SH-SY5Y (cell line): ENCODE results near the gene RBM18.

Experiments
- GATA2 ChIP-seq: IDR thresholded peaks from 2 replicates; pipeline ENCODE4 v1.6.1; 2011; ENCODE audit warnings: mild to moderate bottlenecking, low read depth, low read length
- GATA3 ChIP-seq: IDR thresholded peaks from 2 replicates; pipeline ENCODE4 v1.6.1; 2011; ENCODE audit warnings: low read depth, mild to moderate bottlenecking, low read length, moderate library complexity

The RBM18 gene

GRCh38 chr9:122234022-122234748 lies 30.5 kb downstream of the RBM18 start:
- no peak for TF ChIP-seq GATA2
- no peak for TF ChIP-seq GATA3

DNA sequence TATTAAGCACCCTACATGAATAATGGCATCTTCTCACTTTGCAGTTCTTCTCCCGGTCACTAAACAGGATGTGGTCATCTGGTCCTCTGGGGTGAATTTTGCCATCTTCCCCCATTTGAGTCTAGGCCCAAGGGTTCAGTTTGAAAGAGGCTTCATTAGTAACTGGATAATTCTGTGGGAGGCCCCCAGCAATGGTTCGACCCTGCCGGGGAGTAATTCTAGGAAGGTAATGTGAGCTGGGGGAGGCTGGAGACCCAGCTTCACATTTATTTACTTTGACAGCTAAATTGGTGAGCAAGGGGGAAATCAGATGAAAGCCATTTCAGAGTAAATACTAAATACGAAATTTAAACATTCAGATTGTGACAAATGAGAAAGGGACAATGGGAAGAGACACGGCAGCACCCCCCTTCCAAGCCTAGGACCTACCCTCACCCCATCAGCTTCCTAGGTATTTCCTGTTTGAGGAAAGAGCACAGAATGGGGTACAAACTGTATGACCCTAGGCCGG lies 31.8 kb downstream of the RBM18 start:
- no peak for TF ChIP-seq GATA3
- no peak for TF ChIP-seq GATA2

DNA sequence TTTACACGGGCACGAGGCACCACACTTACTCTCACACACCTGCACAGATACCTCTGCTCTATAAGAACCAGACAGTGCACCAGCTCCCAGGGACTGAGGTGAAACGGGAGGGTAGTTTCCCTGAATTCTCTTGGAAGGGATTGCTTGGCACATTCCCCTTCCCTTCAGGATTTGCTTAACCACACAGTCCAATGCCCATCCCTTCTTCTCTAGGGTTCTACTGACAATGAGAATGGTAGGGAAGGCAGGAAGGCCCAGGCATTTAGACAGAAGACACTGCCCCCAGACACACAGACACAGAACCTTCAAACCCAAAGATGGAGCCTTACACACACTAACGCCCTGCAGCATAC lies 35.2 kb downstream of the RBM18 start:
- TF ChIP-seq GATA3: no peak
- no peak for TF ChIP-seq GATA2

DNA sequence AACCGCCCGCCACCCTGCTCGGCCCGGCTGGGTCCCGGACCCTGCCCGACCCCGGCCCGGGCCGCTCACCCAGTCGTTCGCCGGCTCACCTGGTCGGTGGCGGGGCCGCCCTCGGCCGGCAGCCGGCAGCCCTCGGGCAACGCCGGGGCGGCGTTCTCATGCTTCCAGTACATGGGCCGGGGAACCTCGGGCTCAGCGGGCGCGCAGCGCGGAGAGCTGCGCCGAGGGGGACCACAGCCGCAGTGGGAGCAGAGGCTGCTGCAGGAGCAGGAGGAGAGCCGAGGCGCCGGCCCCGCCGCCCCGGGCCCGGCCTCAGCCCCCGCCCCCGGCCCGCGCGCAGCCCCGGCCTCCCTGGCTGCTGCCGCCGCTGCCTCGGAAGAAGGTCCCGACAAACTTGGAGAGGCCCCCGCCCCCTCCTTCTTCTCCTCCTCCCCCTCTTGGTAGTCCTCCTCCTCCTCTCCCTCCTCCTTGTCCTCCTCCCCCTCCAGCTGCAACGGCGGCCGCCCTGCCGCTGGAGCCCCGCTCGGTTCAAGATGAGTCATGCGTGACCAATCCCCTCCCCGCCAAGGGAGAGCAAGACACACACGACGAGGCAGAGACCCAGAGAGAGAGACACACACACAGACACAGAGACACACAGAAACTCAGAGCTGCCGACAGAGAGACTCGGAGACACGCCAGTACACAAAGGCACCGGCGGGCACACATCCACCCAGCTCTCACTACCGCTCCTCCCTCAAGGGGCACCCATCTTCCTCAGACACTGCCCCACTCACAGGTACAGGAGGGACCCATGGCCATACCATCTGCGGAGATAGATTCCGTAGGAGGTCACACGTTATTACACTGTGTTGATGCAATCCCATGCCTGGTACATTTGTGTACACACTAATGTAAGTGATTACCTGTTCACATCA lies 35.8 kb downstream of the RBM18 start, which contains the start of gene LHX6:
Gene LHX6, minus strand, starts transcription at position 390 of the 917 bp plus-strand sequence. Its CDS starts 217 bp downstream, at position 173.
- TF ChIP-seq GATA2: no peak
- TF ChIP-seq GATA3: no peak

GRCh38 chr9:122228191-122228567 lies 36.5 kb downstream of the RBM18 start:
- TF ChIP-seq GATA2 (no peak), GATA3 (no peak)

DNA sequence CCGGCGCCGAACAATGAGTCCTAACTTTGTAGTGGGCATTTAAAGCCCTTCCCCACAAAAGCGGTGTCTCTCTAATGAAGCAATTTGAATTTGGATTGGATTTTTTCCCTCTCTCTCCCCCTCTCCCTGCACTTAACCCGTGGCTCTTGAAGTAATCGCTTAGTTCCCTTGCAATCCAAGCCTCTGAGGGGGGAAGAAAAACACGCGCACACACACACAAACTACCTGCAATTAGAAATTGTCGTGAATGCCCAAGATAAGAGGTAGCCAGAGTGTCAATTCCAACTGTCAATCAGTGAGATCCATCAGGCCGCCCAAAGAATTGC lies 37.1 kb downstream of the RBM18 start:
- TF ChIP-seq GATA2 (no peak), GATA3 (no peak)

DNA sequence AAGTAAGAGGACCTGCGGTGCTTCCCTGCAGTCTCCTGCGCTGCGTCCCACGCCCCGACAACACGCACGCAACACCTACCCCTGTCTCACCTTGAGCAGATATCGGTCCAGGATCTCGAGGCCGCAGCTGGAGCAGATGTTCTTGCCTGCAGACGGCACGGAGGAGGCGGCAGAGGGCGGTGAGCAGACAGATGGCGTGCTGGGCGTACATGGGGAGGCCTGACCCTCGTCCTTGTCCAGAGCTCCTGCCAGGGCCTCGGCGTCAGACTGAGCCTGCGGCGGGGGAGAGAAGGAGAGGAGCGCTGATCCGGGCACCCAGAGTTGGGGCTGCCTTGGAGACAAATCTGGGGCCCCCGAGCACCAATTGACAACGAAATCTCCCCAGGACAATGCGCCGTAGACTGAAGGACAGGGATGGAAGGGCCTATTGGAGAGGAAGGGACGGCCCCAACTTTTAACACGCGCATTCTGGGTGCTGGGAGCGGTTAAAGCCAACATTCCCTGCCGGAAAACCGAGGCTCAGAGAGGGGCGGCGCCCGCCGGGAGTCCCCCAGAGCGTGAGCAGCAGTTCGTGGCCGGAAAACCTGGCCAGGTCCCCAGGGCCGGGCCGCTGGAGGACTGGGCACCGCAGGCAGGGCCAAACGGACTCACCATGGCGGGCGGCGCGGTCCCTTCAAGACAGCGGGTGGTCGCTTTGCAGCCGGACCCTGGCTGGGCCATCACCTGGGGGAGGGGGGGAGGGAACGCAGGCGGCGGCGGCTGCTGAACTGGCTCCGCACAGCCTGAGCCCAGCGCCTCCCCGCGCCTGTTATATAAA lies 37.7 kb downstream of the RBM18 start:
- no peak for TF ChIP-seq GATA2
- no peak for TF ChIP-seq GATA3

GRCh38 chr9:122226142-122226757 lies 38.4 kb downstream of the RBM18 start:
- no peak for TF ChIP-seq GATA2
- no peak for TF ChIP-seq GATA3

GRCh38 chr9:122225312-122226141 lies 39.1 kb downstream of the RBM18 start:
- no peak for TF ChIP-seq GATA2
- no peak for TF ChIP-seq GATA3

DNA sequence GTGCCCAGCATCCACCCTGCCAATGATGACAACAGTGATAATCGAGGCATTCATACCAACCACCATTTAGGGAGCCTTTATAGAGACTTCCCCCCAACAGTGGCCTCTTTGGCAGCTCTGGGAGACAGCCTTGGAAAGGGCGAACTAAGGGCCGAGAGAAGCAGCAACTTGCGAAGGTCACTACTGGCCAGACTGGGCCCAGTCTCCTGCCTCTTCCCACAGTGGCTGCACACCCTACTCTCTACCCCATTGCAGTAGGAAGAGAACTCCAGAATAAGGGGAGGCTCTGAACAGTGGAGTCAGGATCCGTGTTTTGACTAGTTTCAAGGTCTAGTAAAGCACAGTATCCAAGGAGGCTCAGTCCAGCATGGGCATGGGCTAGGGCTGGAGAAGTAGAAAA lies 41.2 kb downstream of the RBM18 start:
- no peak for TF ChIP-seq GATA3
- no peak for TF ChIP-seq GATA2

DNA sequence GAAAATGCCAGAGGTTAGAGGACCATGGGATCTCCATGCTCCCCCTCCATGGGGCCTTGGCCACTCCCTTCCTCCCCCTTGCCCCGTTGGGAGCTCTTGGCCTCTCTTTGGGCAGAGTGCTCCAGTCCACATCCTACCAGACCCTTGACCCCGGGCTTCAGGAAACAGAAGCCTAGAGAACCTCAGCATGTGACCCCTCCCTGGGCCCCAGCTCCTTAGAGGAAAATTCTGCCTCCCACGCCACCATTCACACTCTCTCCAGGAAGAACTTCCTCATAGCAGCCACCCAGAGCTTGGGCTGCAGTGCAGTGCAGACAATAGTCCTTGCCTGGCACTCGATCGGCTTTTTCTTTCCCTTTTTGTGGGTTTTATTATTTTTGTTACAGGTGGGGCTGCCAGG lies 41.8 kb downstream of the RBM18 start:
- TF ChIP-seq GATA2: no peak
- no peak for TF ChIP-seq GATA3

GRCh38 chr9:122221183-122221811 lies 43.3 kb downstream of the RBM18 start:
- TF ChIP-seq GATA3: no peak
- TF ChIP-seq GATA2: no peak
